ENCODE data around the gene PTPRD. TPM values are rescaled to one million over a fixed set of nuclear protein-coding genes. Genes with fewer than 3 reads are reported as not detected.

The PTPRD gene
- total RNA-seq, 2 donors from 2014 or later: 97.4 to 101 TPM

- H3K4me1 Mint-ChIP-seq: peaks cover 20% of the 10 kb centered on the region
- H3K27me3 Mint-ChIP-seq (ENCODE audit: insufficient read depth): no peaks in the 10 kb centered on the region
- DNase-seq: no peak
- H3K9me3 ChIP-seq (ENCODE audit: control insufficient read depth, low read length): no peaks in the 10 kb centered on the region
- no peaks in the 10 kb centered on the region for H3K9me3 Mint-ChIP-seq
- H3K4me3 Mint-ChIP-seq: no peak overlapping the region
- H3K36me3 ChIP-seq (ENCODE audit: control insufficient read depth, insufficient read depth, low read length): no peaks in the 10 kb centered on the region
- H3K27ac ChIP-seq (ENCODE audit: low read depth, low read length): no peak overlapping the region
- no peak overlapping the region for H3K4me3 ChIP-seq (ENCODE audit: low read length)
- peaks cover 4% of the 10 kb centered on the region for H3K4me1 ChIP-seq (ENCODE audit: control insufficient read depth, insufficient read depth, low read length)
- peaks cover 2% of the 10 kb centered on the region for H3K36me3 Mint-ChIP-seq (ENCODE audit: low read depth)
- H3K9ac ChIP-seq (ENCODE audit: extremely low read depth, low read length, poor library complexity, severe bottlenecking): no peak overlapping the region
- no peak overlapping the region for H3K27ac Mint-ChIP-seq
- 75 to 76% methylated on average over 6 of the region's 6 CpGs for WGBS, 2 experiments (ENCODE audit: insufficient coverage in 1 of 2, insufficient read length in 1 of 2)
- H3K27me3 ChIP-seq (ENCODE audit: control insufficient read depth, insufficient read depth, low read length, poor library complexity, severe bottlenecking): no peaks in the 10 kb centered on the region
- TF ChIP-seq CTCF (conservative IDR thresholded peaks at IDR 0.05): no peak
Observed at GRCh38 chr9:8812888-8813287, 1799.9 kb downstream of the PTPRD start.

GRCh38 chr9:8809741-8810140 is 1803.1 kb downstream of the PTPRD start:
- no peak for DNase-seq
- H3K27me3 ChIP-seq (ENCODE audit: control insufficient read depth, insufficient read depth, low read length, poor library complexity, severe bottlenecking): no peaks in the 10 kb centered on the region
- peaks cover 2% of the 10 kb centered on the region for H3K36me3 Mint-ChIP-seq (ENCODE audit: low read depth)
- no peak overlapping the region for H3K27ac ChIP-seq (ENCODE audit: low read depth, low read length)
- H3K4me1 Mint-ChIP-seq: peaks cover 2% of the 10 kb centered on the region
- H3K27me3 Mint-ChIP-seq (ENCODE audit: insufficient read depth): no peaks in the 10 kb centered on the region
- H3K9me3 ChIP-seq (ENCODE audit: control insufficient read depth, low read length): no peaks in the 10 kb centered on the region
- no peak overlapping the region for H3K4me3 Mint-ChIP-seq
- no peaks in the 10 kb centered on the region for H3K4me1 ChIP-seq (ENCODE audit: control insufficient read depth, insufficient read depth, low read length)
- H3K9me3 Mint-ChIP-seq: no peaks in the 10 kb centered on the region
- H3K36me3 ChIP-seq (ENCODE audit: control insufficient read depth, insufficient read depth, low read length): no peaks in the 10 kb centered on the region
- no peak overlapping the region for H3K4me3 ChIP-seq (ENCODE audit: low read length)
- no peak overlapping the region for H3K27ac Mint-ChIP-seq
- TF ChIP-seq CTCF (conservative IDR thresholded peaks at IDR 0.05): no peak
- no peak overlapping the region for H3K9ac ChIP-seq (ENCODE audit: extremely low read depth, low read length, poor library complexity, severe bottlenecking)
- WGBS, 2 experiments (ENCODE audit: insufficient coverage in 1 of 2, insufficient read length in 1 of 2): 90 to 100% methylated on average over 1 to 3 of the region's 3 CpGs

GRCh38 chr9:8806150-8806549 is 1806.7 kb downstream of the PTPRD start:
- no peak overlapping the region for H3K4me3 Mint-ChIP-seq
- no peak overlapping the region for H3K4me3 ChIP-seq (ENCODE audit: low read length)
- H3K9me3 ChIP-seq (ENCODE audit: control insufficient read depth, low read length): no peaks in the 10 kb centered on the region
- TF ChIP-seq CTCF (conservative IDR thresholded peaks at IDR 0.05): no peak
- H3K9ac ChIP-seq (ENCODE audit: extremely low read depth, low read length, poor library complexity, severe bottlenecking): no peak overlapping the region
- H3K36me3 Mint-ChIP-seq (ENCODE audit: low read depth): no peaks in the 10 kb centered on the region
- 100% methylated on average over 1 of the region's 2 CpGs; no CpG with 5 or more reads in 1 of the 2 experiments for WGBS, 2 experiments (ENCODE audit: insufficient coverage in 1 of 2, insufficient read length in 1 of 2)
- DNase-seq: no peak
- H3K4me1 Mint-ChIP-seq: peaks cover 2% of the 10 kb centered on the region
- peaks cover 4% of the 10 kb centered on the region for H3K36me3 ChIP-seq (ENCODE audit: control insufficient read depth, insufficient read depth, low read length)
- no peak overlapping the region for H3K27ac ChIP-seq (ENCODE audit: low read depth, low read length)
- no peaks in the 10 kb centered on the region for H3K27me3 ChIP-seq (ENCODE audit: control insufficient read depth, insufficient read depth, low read length, poor library complexity, severe bottlenecking)
- no peaks in the 10 kb centered on the region for H3K4me1 ChIP-seq (ENCODE audit: control insufficient read depth, insufficient read depth, low read length)
- no peak overlapping the region for H3K27ac Mint-ChIP-seq
- no peaks in the 10 kb centered on the region for H3K9me3 Mint-ChIP-seq
- no peaks in the 10 kb centered on the region for H3K27me3 Mint-ChIP-seq (ENCODE audit: insufficient read depth)

Data from endodermal cell (in vitro differentiated cells).